Measurements from ENCODE around the gene TAF4B. TPM values are rescaled to one million over a fixed set of nuclear protein-coding genes. Genes with fewer than 3 reads are reported as not detected.

TAF4B gene
- total and polyA plus RNA-seq, 9 of the 15 experiments (the other 6 are each of a cell fraction or from before 2014, with no cell fraction given) = 4.5 to 25.3 (median 20.5) TPM

GRCh38 chr18:26226229-26227050 lies at the start of gene TAF4B (continued):
- TF ChIP-seq CREB5 (CRISPR knock-in tag; IDR thresholded peaks at IDR 0.05) (no peak), RBM34 (IDR thresholded peaks at IDR 0.05; ENCODE audit: borderline replicate concordance, insufficient read depth, low read length) (0 out of 2 replicates have a peak, but pooled peaks have one; percentile 43), UBTF (IDR thresholded peaks at IDR 0.05; ENCODE audit: borderline replicate concordance in 1 of 2, low read depth in 2 of 2, low read length in 2 of 2) (peak; percentile 48 to 84; a peak in 2 of 4 replicates), ZBTB34 (CRISPR knock-in tag; IDR thresholded peaks at IDR 0.05) (no peak), ZNF23 (CRISPR knock-in tag; IDR thresholded peaks at IDR 0.05) (no peak), ZNF140 (CRISPR knock-in tag; IDR thresholded peaks at IDR 0.05) (no peak), TCF7 (IDR thresholded peaks at IDR 0.05; ENCODE audit: borderline replicate concordance) (peak; percentile 25; the same call in 1 of the 2 replicates), PTTG1 (tag; IDR thresholded peaks at IDR 0.05; ENCODE audit: low read depth) (no peak), ARNT (IDR thresholded peaks at IDR 0.05) (no peak), NFXL1 (CRISPR knock-in tag; IDR thresholded peaks at IDR 0.05) (no peak), RNF219 (CRISPR knock-in tag; IDR thresholded peaks at IDR 0.05) (no peak), SNIP1 (IDR thresholded peaks at IDR 0.05; ENCODE audit: low read depth) (no peak), C11orf30 (IDR thresholded peaks at IDR 0.05; ENCODE audit: low read depth) (no peak), SMARCB1 (IDR thresholded peaks at IDR 0.05; ENCODE audit: insufficient read length, low read depth) (no peak), ARID3B (CRISPR knock-in tag; IDR thresholded peaks at IDR 0.05; ENCODE audit: borderline replicate concordance) (no peak), MEF2D (tag; conservative IDR thresholded peaks at IDR 0.05; ENCODE audit: low read depth) (no peak), POLR2B (IDR thresholded peaks at IDR 0.05; ENCODE audit: low read depth, partially characterized antibody) (peak; percentile 82), SRSF9 (IDR thresholded peaks at IDR 0.05; ENCODE audit: borderline replicate concordance, low read depth, low read length) (no peak)
